ENCODE measurements around the gene SLC44A1. TPM values are rescaled to one million over a fixed set of nuclear protein-coding genes. Genes with fewer than 3 reads are reported as not detected.

The SLC44A1 gene
- total RNA-seq, 1 donor from 2014 or later = 48.7 TPM

DNA sequence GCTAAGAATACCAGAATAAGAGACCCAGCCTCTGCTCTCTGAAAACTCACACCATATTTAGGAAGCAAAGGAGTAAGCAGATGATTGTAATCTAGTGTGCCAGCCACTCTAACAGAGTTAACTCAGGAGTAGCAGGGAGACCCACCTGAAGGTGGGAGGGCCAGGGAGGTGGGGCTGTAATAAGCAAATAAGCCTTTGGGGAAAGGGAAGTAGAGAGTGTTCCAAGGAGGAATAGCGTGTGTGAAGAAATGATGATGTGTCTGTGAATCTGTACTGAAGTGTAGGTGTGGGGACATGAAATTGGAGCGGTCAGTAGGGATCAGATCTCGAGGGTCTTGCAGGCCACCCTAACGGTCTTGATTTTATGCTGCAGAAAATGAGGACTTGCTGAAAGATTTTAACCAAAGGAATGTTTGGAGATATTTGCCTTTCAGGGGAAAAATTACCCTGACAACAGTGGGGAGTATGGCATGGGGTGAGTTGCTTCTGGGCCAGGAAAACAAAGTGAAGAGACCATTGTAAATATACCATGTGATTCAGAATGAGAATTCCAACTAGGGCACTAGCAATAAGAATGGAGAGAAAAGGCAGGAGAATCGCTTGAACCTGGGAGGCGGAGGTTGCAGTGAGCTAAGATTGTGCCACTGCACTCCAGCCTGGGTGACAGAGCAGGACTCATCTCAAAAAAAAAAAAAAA is 159.2 kb downstream of the SLC44A1 start:
- Mint-ChIP-seq H3K4me1 (ENCODE audit: low read depth) (peaks cover 11% of the 10 kb centered on the region), H3K27ac (peak overlapping the region; percentile 9), H3K36me3 (ENCODE audit: insufficient read depth) (peaks cover 6% of the 10 kb centered on the region), H3K9me3 (ENCODE audit: low read depth) (peaks cover 5% of the 10 kb centered on the region), H3K27me3 (no peaks in the 10 kb centered on the region), H3K4me3 (ENCODE audit: low read depth) (no peak overlapping the region)
- no peak for DNase-seq (ENCODE audit: low spot score, unreplicated experiment)
- TF ChIP-seq CTCF (IDR thresholded peaks at IDR 0.05; ENCODE audit: unreplicated experiment) = no peak

DNA sequence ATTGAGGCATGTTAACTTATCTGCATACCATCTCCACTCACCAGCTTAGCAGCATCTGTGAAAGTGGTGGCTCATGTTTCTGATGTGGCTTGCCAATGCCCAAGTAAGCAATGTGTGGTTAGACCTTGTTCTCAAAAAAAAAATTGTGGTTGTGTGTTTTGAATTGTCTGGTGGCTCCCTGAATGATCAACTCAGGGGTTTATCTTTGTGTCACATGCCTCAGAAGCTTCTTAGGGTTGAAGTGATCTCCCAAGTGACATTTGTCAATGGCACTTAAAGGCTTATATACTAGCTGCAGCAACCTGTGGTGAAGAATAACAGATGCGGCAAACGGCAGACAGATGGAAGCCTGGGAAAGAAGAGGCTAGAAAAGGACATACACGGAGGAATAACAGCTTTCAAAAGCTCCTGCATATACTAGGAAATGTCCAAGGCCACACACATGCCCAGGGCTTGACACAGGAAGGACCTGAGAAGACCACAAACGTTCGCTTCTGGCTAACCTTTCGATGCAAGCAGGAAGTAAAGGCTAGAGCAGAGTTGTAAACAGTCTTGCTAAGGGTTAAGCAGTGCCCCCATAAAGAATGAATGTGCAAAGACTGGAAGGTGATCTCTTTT is 161.2 kb downstream of the SLC44A1 start:
- Mint-ChIP-seq H3K9me3 (ENCODE audit: low read depth) (peaks cover 14% of the 10 kb centered on the region), H3K27ac (no peak overlapping the region), H3K4me1 (ENCODE audit: low read depth) (peaks cover 9% of the 10 kb centered on the region), H3K36me3 (ENCODE audit: insufficient read depth) (peaks cover 6% of the 10 kb centered on the region), H3K27me3 (no peaks in the 10 kb centered on the region), H3K4me3 (ENCODE audit: low read depth) (no peak overlapping the region)
- DNase-seq (ENCODE audit: low spot score, unreplicated experiment) = no peak
- TF ChIP-seq CTCF (IDR thresholded peaks at IDR 0.05; ENCODE audit: unreplicated experiment) = no peak

DNA sequence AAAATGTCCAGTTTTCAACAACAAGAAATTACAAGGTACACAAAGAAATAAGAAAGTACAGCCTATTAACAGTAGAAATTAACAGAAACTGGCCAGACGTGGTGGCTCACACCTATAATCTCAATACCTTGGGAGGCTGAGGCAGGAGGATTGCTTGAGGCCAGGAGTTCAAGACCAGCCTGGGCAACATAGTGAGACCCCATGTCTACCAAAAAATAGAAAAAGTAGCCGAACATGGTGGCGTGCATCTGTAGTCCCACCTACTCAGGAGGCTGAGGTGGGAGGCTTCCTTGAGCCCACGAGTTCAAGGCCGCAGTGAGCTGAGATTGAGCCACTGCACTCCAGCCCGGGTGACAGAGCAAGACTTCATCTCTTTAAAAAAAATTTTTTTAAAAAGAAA is 161.9 kb downstream of the SLC44A1 start:
- no peak for TF ChIP-seq CTCF (IDR thresholded peaks at IDR 0.05; ENCODE audit: unreplicated experiment)
- Mint-ChIP-seq H3K9me3 (ENCODE audit: low read depth) (peaks cover 18% of the 10 kb centered on the region), H3K27me3 (no peaks in the 10 kb centered on the region), H3K4me1 (ENCODE audit: low read depth) (peaks cover 9% of the 10 kb centered on the region), H3K4me3 (ENCODE audit: low read depth) (no peak overlapping the region), H3K27ac (no peak overlapping the region), H3K36me3 (ENCODE audit: insufficient read depth) (peaks cover 6% of the 10 kb centered on the region)
- DNase-seq (ENCODE audit: low spot score, unreplicated experiment) = no peak

- Mint-ChIP-seq H3K4me3 (ENCODE audit: low read depth) (no peak overlapping the region), H3K4me1 (ENCODE audit: low read depth) (peaks cover 16% of the 10 kb centered on the region), H3K27ac (no peak overlapping the region), H3K36me3 (ENCODE audit: insufficient read depth) (no peaks in the 10 kb centered on the region), H3K9me3 (ENCODE audit: low read depth) (peaks cover 21% of the 10 kb centered on the region), H3K27me3 (no peaks in the 10 kb centered on the region)
- no peak for DNase-seq (ENCODE audit: low spot score, unreplicated experiment)
- TF ChIP-seq CTCF (IDR thresholded peaks at IDR 0.05; ENCODE audit: unreplicated experiment) = peak; percentile 45
Measured at GRCh38 chr9:105413525-105413924, 169.1 kb downstream of the SLC44A1 start.

DNA sequence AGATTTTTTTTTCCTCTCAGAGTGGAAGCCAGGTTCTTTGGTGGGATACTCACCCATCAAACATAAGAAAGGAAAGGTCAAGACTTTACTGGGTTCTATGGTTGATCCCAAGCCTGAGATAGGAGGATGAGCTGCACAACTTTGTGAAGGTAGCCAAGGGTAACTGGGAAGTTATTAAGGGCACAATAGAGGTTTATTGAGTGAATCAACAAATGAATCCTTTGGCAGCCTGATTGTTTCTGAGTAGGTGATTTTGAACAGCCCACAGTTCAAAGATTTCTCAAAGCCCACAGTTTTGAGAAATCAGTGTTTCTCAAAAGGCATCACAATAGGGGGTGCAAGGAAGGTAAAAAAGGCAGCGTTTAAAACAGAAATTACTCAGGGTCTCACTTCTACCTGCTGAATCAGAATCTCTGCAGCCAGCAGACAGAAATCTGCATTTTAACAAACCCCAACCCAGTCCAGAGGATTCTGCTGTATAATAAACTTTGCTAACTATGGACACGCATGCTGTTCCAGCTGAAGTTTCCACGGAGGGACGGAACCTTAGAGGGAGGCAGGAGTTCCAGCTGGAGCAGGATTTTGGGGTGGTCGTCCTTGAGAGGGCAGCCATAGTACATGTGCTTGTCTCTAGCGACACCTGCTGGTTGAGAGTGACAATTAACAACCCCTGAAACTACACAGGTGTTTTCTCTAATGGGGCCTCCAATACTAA is 170.7 kb downstream of the SLC44A1 start:
- DNase-seq (ENCODE audit: low spot score, unreplicated experiment) = peak; percentile 59
- no peaks in the 10 kb centered on the region for H3K36me3 Mint-ChIP-seq (ENCODE audit: insufficient read depth)
- peaks cover 26% of the 10 kb centered on the region for H3K4me1 Mint-ChIP-seq (ENCODE audit: low read depth)
- peaks cover 16% of the 10 kb centered on the region for H3K9me3 Mint-ChIP-seq (ENCODE audit: low read depth)
- peak overlapping the region; percentile 58 for H3K4me3 Mint-ChIP-seq (ENCODE audit: low read depth)
- H3K27me3 Mint-ChIP-seq = no peaks in the 10 kb centered on the region
- TF ChIP-seq CTCF (IDR thresholded peaks at IDR 0.05; ENCODE audit: unreplicated experiment) = peak; percentile 92
- no peak overlapping the region for H3K27ac Mint-ChIP-seq
